ENCODE data around the gene EREG. TPM values are rescaled to one million over a fixed set of nuclear protein-coding genes. Genes with fewer than 3 reads are reported as not detected.

The EREG gene
- total and polyA plus RNA-seq, 12 donors, result 0.08 to 1.4 (median 0.30) TPM; not detected in 8

GRCh38 chr4:74385386-74385785 lies 20.4 kb downstream of the EREG start:
- Histone ChIP-seq H3K4me1 (replicated peaks in 1 of 2) (no peaks in the 10 kb centered on the region), H3K27me3 (no peaks in the 10 kb centered on the region), H3K9me3 (replicated peaks in 1 of 3) (no peaks in the 10 kb centered on the region), H3K36me3 (replicated peaks in 1 of 2) (no peaks in the 10 kb centered on the region), H3K4me3 (no peak overlapping the region), H3K27ac (no peak overlapping the region)
- DNase-seq, result no peak
- TF ChIP-seq POLR2A (IDR thresholded peaks at IDR 0.05) (no peak), CTCF (IDR thresholded peaks at IDR 0.05) (no peak)
- intact Hi-C loops (cut with DNase I), result no loop called here
- WGBS, 4 donors, result 41 to 65% (median 57%) methylated on average over 1 of the region's 1 CpG

- TF ChIP-seq POLR2A (IDR thresholded peaks at IDR 0.05) (no peak), CTCF (IDR thresholded peaks at IDR 0.05) (no peak)
- H3K27me3 ChIP-seq, result no peaks in the 10 kb centered on the region
- no peaks in the 10 kb centered on the region for H3K9me3 ChIP-seq (replicated peaks in 1 of 3)
- no peak for DNase-seq
- no peaks in the 10 kb centered on the region for H3K4me1 ChIP-seq (replicated peaks in 1 of 2)
- no peaks in the 10 kb centered on the region for H3K36me3 ChIP-seq (replicated peaks in 1 of 2)
- H3K27ac ChIP-seq, result no peak overlapping the region
- 56 to 65% (median 61%) methylated on average over 4 of the region's 4 CpGs for whole genome bisulfite sequencing, 4 donors
- no peak overlapping the region for H3K4me3 ChIP-seq
- intact Hi-C loops (cut with DNase I), result no loop called here
These were observed 21.2 kb downstream of the EREG start for GRCh38 chr4:74386159-74386558.

- DNase-seq, result no peak
- 84 to 93% (median 92%) methylated on average over 2 of the region's 2 CpGs for WGBS, 4 donors
- Histone ChIP-seq H3K27ac (no peak overlapping the region), H3K36me3 (replicated peaks in 1 of 2) (no peaks in the 10 kb centered on the region), H3K9me3 (replicated peaks in 1 of 3) (no peaks in the 10 kb centered on the region), H3K27me3 (no peaks in the 10 kb centered on the region), H3K4me3 (no peak overlapping the region), H3K4me1 (replicated peaks in 1 of 2) (no peaks in the 10 kb centered on the region)
- TF ChIP-seq CTCF (IDR thresholded peaks at IDR 0.05), result no peak
- no peak for TF ChIP-seq POLR2A (IDR thresholded peaks at IDR 0.05)
- intact Hi-C loops (cut with DNase I), result no loop called here
These were observed 22.8 kb downstream of the EREG start for GRCh38 chr4:74387790-74388189.

- no peak overlapping the region for H3K4me3 ChIP-seq
- H3K27me3 ChIP-seq, result no peaks in the 10 kb centered on the region
- no peak for DNase-seq
- intact Hi-C loops (cut with DNase I), result no loop called here
- H3K4me1 ChIP-seq (replicated peaks in 1 of 2), result no peaks in the 10 kb centered on the region
- no peak overlapping the region for H3K27ac ChIP-seq
- no peak for TF ChIP-seq CTCF (IDR thresholded peaks at IDR 0.05)
- no peak for TF ChIP-seq POLR2A (IDR thresholded peaks at IDR 0.05)
- H3K9me3 ChIP-seq (replicated peaks in 1 of 3), result no peaks in the 10 kb centered on the region
- 73 to 97% (median 86%) methylated on average over 1 of the region's 1 CpG for WGBS, 4 donors
- no peaks in the 10 kb centered on the region for H3K36me3 ChIP-seq (replicated peaks in 1 of 2)
These were observed 24.5 kb downstream of the EREG start for GRCh38 chr4:74389494-74389893.
